IMR-90 (cell line): ENCODE measurements around the gene MRPL49. TPM values are rescaled to one million over a fixed set of nuclear protein-coding genes. Genes with fewer than 3 reads are reported as not detected.

Experiments used
- ATAC-seq: fragments of 200-7000 bp; cut with Tn5 transposase; 2 replicates; pipeline ENCODE4 v1.9.1; 2020; ENCODE audit warnings: low read depth, mild to moderate bottlenecking, moderate library complexity
- BruUV-seq: library from RNA; stranded (reverse); fragments of 400-500 nt; replicated peaks from 2 replicates; lab custom pipeline; 2021; lab: Mats Ljungman, UMichigan
- CTCF ChIA-PET: fragments of 300-600 bp; formaldehyde crosslinking; extraction: SDS; loops from one replicate; lab custom pipeline; 2021; ENCODE audit warnings: antibody characterized with exemption; lab: Yijun Ruan, JAX
- POLR2A ChIA-PET: fragments of 300-600 bp; sonication (Branson Sonifier 250); formaldehyde crosslinking; loops from one replicate; lab custom pipeline; 2022; ENCODE audit warnings: antibody characterized with exemption; ENCODE audit not compliant: unreplicated experiment; lab: Charles Lee
- DNase-seq: peaks from one replicate; pipeline ENCODE4 v3.0.0; 2013
- H2AFZ ChIP-seq: replicated peaks from 2 replicates; pipeline ENCODE3; 2013; ENCODE audit warnings: low read length, mild to moderate bottlenecking; ENCODE audit not compliant: poor library complexity
- H2AK5ac ChIP-seq: 2 replicates; pipeline ENCODE4 v1.6.1; 2013; ENCODE audit warnings: low read depth, low read length, inconsistent platforms
- H2AK9ac ChIP-seq: replicated peaks from 2 replicates; pipeline ENCODE3; 2013; ENCODE audit warnings: mild to moderate bottlenecking, low read depth, low read length, moderate library complexity; ENCODE audit not compliant: poor library complexity
- H2BK120ac ChIP-seq: 2 replicates; pipeline ENCODE4 v1.6.1; 2013; ENCODE audit warnings: low read depth, low read length, inconsistent platforms
- H2BK15ac ChIP-seq: 3 replicates; pipeline ENCODE4 v1.6.1; 2013; ENCODE audit warnings: low read depth, low read length, inconsistent platforms
- H2BK20ac ChIP-seq: 2 replicates; pipeline ENCODE4 v1.6.1; 2013; ENCODE audit warnings: low read depth, mild to moderate bottlenecking, inconsistent platforms, low read length, moderate library complexity
- H2BK5ac ChIP-seq: 2 replicates; pipeline ENCODE4 v1.6.1; 2013; ENCODE audit warnings: mild to moderate bottlenecking, low read depth, low read length, inconsistent platforms; ENCODE audit not compliant: poor library complexity, severe bottlenecking
- H3K14ac ChIP-seq: replicated peaks from 2 replicates; pipeline ENCODE4 v1.6.1; 2013; ENCODE audit warnings: low read depth, low read length, inconsistent platforms
- H3K18ac ChIP-seq: 2 replicates; pipeline ENCODE4 v1.6.1; 2013; ENCODE audit warnings: low read depth, low read length, control low read depth
- H3K23ac ChIP-seq: 2 replicates; pipeline ENCODE4 v1.6.1; 2013; ENCODE audit warnings: low read depth, low read length, inconsistent platforms
- H3K27ac ChIP-seq: 2 replicates; pipeline ENCODE4 v1.5.1; 2013; ENCODE audit warnings: mild to moderate bottlenecking, control low read depth, low read length; ENCODE audit not compliant: insufficient read depth
- H3K27me3 ChIP-seq: 2 replicates; pipeline ENCODE4 v1.6.1; 2013; ENCODE audit warnings: low read length; ENCODE audit not compliant: control insufficient read depth, insufficient read depth
- H3K36me3 ChIP-seq: 2 replicates; pipeline ENCODE4 v1.6.1; 2013; ENCODE audit warnings: low read length, mixed read lengths; ENCODE audit not compliant: control insufficient read depth, insufficient read depth
- H3K4ac ChIP-seq: 2 replicates; pipeline ENCODE4 v1.6.1; 2013; ENCODE audit warnings: low read depth, low read length, inconsistent platforms
- H3K4me1 ChIP-seq: 2 replicates; pipeline ENCODE4 v1.6.1; 2013; ENCODE audit warnings: low read length, mixed read lengths; ENCODE audit not compliant: control insufficient read depth, insufficient read depth
- H3K4me2 ChIP-seq: 2 replicates; pipeline ENCODE4 v1.6.1; 2013; ENCODE audit warnings: low read depth, mild to moderate bottlenecking, control low read depth, low read length, moderate library complexity
- H3K4me3 ChIP-seq: 2 replicates; pipeline ENCODE4 v1.5.1; 2013; ENCODE audit warnings: low read depth, mild to moderate bottlenecking, control low read depth, low read length, moderate library complexity; ENCODE audit not compliant: insufficient read depth
- H3K56ac ChIP-seq: 2 replicates; pipeline ENCODE4 v1.6.1; 2013; ENCODE audit warnings: low read length, inconsistent platforms; ENCODE audit not compliant: insufficient read depth; ENCODE audit errors: extremely low read depth
- H3K79me1 ChIP-seq, 2 experiments: 2 replicates each; pipeline ENCODE4 v1.6.1; 2013; ENCODE audit warnings: low read length in 2 of 2, inconsistent platforms in 1 of 2, low read depth in 1 of 2
- H3K9ac ChIP-seq: 2 replicates; pipeline ENCODE4 v1.6.1; 2013; ENCODE audit warnings: low read depth, low read length, control low read depth
- H3K9me1 ChIP-seq: 2 replicates; pipeline ENCODE4 v1.6.1; 2013; ENCODE audit warnings: low read length, inconsistent platforms; ENCODE audit not compliant: insufficient read depth
- H3K9me3 ChIP-seq: 2 replicates; pipeline ENCODE4 v1.6.1; 2013; ENCODE audit warnings: low read length; ENCODE audit not compliant: control insufficient read depth, insufficient read depth
- H4K20me1 ChIP-seq: 2 replicates; pipeline ENCODE4 v1.6.1; 2013; ENCODE audit warnings: low read length, inconsistent platforms; ENCODE audit not compliant: insufficient read depth
- H4K5ac ChIP-seq: 2 replicates; pipeline ENCODE4 v1.6.1; 2013; ENCODE audit warnings: mild to moderate bottlenecking, low read depth, low read length, control low read depth
- H4K8ac ChIP-seq, 2 experiments: 2 replicates each; pipeline ENCODE4 v1.6.1; 2013; ENCODE audit warnings: low read depth in 2 of 2, low read length in 2 of 2, control low read depth in 1 of 2, inconsistent platforms in 1 of 2
- H4K91ac ChIP-seq: 2 replicates; pipeline ENCODE4 v1.6.1; 2013; ENCODE audit warnings: low read depth, low read length, inconsistent platforms; ENCODE audit not compliant: insufficient read depth
- FOS ChIP-seq: fragments of 150-350 bp; IDR thresholded peaks from 2 replicates; pipeline ENCODE4 v1.6.1; 2016; ENCODE audit warnings: low read depth, low read length
- MAFK ChIP-seq: IDR thresholded peaks from 2 replicates; pipeline ENCODE4 v1.6.1; 2012; ENCODE audit warnings: low read depth, low read length, improper control_type of control experiment
- SMC3 ChIP-seq: fragments of 150-350 bp; IDR thresholded peaks from 2 replicates; pipeline ENCODE4 v1.6.1; 2016; ENCODE audit warnings: low read depth, mild to moderate bottlenecking, antibody characterized with exemption, low read length, moderate library complexity
- WGBS, 2 experiments: methylation state at CpG; one replicate each; pipeline versions ENCODE4 v1.1.5 to v1.1.7; 2013; ENCODE audit warnings: missing lambda C conversion rate in 2 of 2; ENCODE audit not compliant: insufficient read length in 1 of 2; ENCODE audit errors: extremely low coverage in 2 of 2; 5-methylcytosine and 5-hydroxymethylcytosine counted together
- dilution Hi-C: fragments of 300-500 bp; cut with HindIII; formaldehyde crosslinking; loops from one replicate; pipeline ENCODE4 v1.14.3; 2018; ENCODE audit warnings: low sequenced_read_pairs; ENCODE audit not compliant: unreplicated experiment
- in situ Hi-C: fragments of 300-500 bp; cut with MboI; formaldehyde crosslinking; loops from 3 replicates; pipeline ENCODE4 v1.14.3; 2019; ENCODE audit warnings: low sequenced_read_pairs, inconsistent platforms, mixed read lengths
- intact Hi-C: fragments of 100-400 bp; cut with micrococcal nuclease; formaldehyde crosslinking; loops from 2 replicates; pipeline ENCODE4 v1.10.0; 2022
- polyA plus RNA-seq, 3 experiments: library from polyadenylated mRNA; depleted of rRNA; stranded (reverse); fragments of >200 nt; gene quantifications; 2 replicates each; pipeline ENCODE4 v1.2.3, GENCODE V29; 2012; ENCODE audit warnings: low replicate concordance in 1 of 3
- total RNA-seq: library from RNA; depleted of rRNA; stranded (reverse); fragments of >200 nt; gene quantifications from 2 replicates; pipeline ENCODE4 v1.2.3, GENCODE V29; 2012

MRPL49 gene
- total and polyA plus RNA-seq, 2 of the 4 experiments (the other 2 are of a cell fraction) = 55.2 to 56.8 TPM

GRCh38 chr11:65136515-65137096 lies 14.5 kb downstream of the MRPL49 start:
- H2BK15ac ChIP-seq = no peak overlapping the region
- peaks cover 24% of the 10 kb centered on the region for H4K20me1 ChIP-seq
- H3K36me3 ChIP-seq = peaks cover 13% of the 10 kb centered on the region
- TF ChIP-seq SMC3 (no peak), FOS (no peak), MAFK (no peak)
- H3K4me1 ChIP-seq = peaks cover 6% of the 10 kb centered on the region; the same call in 1 of the 2 replicates
- H2BK120ac ChIP-seq = no peak overlapping the region
- no peak overlapping the region for H3K4ac ChIP-seq
- no peak overlapping the region for H3K27ac ChIP-seq
- no peak overlapping the region for H3K14ac ChIP-seq
- peaks cover 12 to 34% of the 10 kb centered on the region in 2 experiments for H3K79me1 ChIP-seq
- H3K9me3 ChIP-seq = no peaks in the 10 kb centered on the region
- H3K27me3 ChIP-seq = peaks cover 2% of the 10 kb centered on the region; the same call in 1 of the 2 replicates
- no TSS peak for BruUV-seq
- H2AFZ ChIP-seq = no peak overlapping the region
- no peak overlapping the region for H2AK9ac ChIP-seq
- intact Hi-C loops = no loop called here
- 90% methylated on average over 12 of the region's 15 CpGs; no CpG with 5 or more reads in 1 of the 2 experiments for WGBS, 2 experiments
- no peak overlapping the region for H4K91ac ChIP-seq
- ATAC-seq (no peak), DNase-seq (no peak)
- H4K5ac ChIP-seq = no peak overlapping the region
- no peak overlapping the region for H3K18ac ChIP-seq
- H4K8ac ChIP-seq = no peak overlapping the region
- H3K56ac ChIP-seq = no peak overlapping the region
- H3K9ac ChIP-seq = no peak overlapping the region
- CTCF ChIA-PET = interaction anchor here (1.0 kb wide), 1 partner anchor 14 kb away, joined by 4 read pairs; the partner anchor contains the start of gene MRPL49
- H3K4me3 ChIP-seq = no peak overlapping the region
- in situ Hi-C loops = no loop called here
- H2BK20ac ChIP-seq = no peak overlapping the region
- H3K9me1 ChIP-seq = peaks cover 21% of the 10 kb centered on the region
- H2BK5ac ChIP-seq = no peak overlapping the region
- H2AK5ac ChIP-seq = no peak overlapping the region
- no peak overlapping the region for H3K4me2 ChIP-seq
- POLR2A ChIA-PET = no interaction called here
- dilution Hi-C loops = no loop called here
- H3K23ac ChIP-seq = peak overlapping the region; percentile 24; the same call in 1 of the 2 replicates
